ENCODE results near the gene AFF3. TPM values are rescaled to one million over a fixed set of nuclear protein-coding genes. Genes with fewer than 3 reads are reported as not detected.
"Not testable (repeated sequence)": the region's sequence is repeated elsewhere in the genome, so short reads cannot be mapped to it uniquely, and the experiment has no call there.

AFF3 gene
- total RNA-seq, 4 donors from 2014 or later, result 5.3 to 216 (median 12.5) TPM

DNA sequence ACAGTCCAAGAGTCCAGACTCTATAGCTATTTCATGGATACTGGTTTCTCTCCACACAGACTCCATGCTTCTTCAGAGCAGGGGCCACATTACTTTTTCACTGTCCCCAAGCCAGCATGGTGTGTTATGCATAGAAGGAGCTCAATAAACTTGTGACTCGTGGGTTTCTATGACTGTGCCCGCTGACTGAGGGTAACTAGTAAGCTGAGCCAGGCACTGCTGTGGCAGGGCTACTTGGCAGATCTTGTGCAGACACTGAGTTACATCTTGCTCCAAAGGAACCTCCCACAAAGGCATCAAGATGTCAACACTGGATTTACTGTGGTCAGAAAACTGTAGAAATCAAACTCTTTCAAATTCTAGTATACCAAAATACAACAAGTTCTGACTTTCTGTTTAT is 56.6 kb downstream of the AFF3 start:
- not testable (repeated sequence) for DNase-seq, H3K36me3 ChIP-seq, H3K9me3 ChIP-seq, H3K4me1 ChIP-seq, H3K27me3 ChIP-seq, H3K27ac ChIP-seq, H3K4me3 ChIP-seq

DNA sequence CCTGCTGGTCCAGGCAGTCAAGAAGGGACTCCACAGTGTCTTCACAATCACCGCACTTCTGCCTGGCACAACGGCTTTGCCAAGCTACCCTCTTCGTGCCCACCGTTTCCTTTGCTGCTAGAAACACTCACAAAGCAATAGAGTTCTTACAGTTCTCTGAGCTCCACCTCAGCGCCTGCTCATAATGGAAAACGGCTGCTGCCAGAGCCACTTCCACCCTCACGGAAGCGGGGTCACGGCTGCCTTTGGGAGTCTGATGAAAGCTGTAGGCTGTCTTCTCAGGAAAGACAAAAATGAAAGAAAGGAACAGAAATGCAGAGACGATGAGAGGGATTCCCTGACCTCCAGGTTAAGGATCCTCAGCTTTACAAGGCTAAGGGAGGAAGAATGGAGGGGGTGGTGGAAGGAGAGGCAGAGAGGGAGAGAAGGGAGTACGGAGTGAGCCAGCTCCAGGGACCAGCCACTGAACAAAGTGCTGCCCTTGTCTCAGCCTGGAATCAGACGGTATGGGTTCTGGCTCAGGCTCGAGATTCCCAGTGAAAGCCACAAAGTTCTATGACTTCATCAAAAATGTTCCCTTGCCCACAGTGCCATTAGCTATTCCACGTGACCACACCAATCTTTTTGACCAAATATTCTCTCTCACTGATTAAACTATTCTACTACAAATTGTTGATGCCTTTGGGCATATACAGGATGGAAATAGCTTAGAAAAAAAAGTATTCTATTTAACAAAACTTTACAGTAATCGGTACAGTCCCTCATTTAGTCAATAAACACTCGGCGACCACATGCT is 58.8 kb downstream of the AFF3 start:
- not testable (repeated sequence) for H3K27ac ChIP-seq, DNase-seq, H3K36me3 ChIP-seq, H3K27me3 ChIP-seq, H3K4me1 ChIP-seq, H3K4me3 ChIP-seq, H3K9me3 ChIP-seq

DNA sequence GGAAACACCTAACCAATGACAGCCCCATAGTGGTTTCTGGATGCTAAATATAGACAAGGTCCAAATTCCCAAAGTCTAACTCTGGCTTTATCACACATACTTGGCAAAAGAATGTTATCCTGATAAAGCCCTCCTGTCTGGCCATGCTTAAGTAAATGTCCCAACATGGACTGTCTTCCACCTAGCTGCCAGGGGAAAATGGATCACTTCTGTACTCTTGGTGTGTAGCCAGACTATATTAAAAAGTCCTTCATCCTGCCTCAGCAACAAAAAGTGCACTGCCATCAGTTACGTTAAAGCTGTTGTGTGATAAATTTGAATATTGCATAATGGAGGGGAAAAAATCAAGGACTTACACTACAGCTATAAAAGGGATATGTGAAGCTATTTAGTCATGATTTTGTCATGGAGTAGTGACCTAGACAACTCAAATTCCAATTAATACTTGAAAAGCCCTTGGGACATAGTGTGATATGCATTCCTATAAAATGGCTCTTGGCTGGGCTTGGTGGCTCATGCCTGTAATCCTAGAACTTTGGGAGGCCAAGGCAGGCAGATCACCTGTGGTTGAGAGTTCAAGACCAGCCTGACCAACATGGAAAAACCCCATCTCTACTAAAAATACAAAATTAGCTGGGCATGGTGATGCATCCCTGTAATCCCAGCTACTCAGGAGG is 60.0 kb downstream of the AFF3 start:
- not testable (repeated sequence) for H3K27me3 ChIP-seq, DNase-seq, H3K4me1 ChIP-seq, H3K27ac ChIP-seq, H3K4me3 ChIP-seq, H3K9me3 ChIP-seq, H3K36me3 ChIP-seq

DNA sequence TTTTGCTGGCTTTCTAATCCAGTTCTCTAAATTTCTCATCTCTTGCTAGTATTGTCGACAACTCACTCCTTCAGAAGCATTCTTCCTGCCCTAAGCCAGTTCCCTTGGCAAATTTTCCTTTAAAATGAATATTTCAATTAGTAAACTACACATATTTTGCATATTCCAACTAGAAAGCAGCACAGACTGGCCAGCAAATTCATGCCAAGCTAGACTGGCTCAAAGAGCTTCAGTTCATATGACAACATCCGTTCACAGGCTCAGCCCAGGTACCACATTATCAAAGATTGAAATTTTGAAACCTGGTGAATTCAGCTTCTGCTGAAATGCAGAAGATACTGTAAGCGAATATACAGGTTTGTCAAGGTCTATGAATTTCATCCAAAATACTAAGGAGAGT is 64.5 kb downstream of the AFF3 start:
- no peak for TF ChIP-seq POLR2A (IDR thresholded peaks at IDR 0.05)
- TF ChIP-seq, protein P1, sequence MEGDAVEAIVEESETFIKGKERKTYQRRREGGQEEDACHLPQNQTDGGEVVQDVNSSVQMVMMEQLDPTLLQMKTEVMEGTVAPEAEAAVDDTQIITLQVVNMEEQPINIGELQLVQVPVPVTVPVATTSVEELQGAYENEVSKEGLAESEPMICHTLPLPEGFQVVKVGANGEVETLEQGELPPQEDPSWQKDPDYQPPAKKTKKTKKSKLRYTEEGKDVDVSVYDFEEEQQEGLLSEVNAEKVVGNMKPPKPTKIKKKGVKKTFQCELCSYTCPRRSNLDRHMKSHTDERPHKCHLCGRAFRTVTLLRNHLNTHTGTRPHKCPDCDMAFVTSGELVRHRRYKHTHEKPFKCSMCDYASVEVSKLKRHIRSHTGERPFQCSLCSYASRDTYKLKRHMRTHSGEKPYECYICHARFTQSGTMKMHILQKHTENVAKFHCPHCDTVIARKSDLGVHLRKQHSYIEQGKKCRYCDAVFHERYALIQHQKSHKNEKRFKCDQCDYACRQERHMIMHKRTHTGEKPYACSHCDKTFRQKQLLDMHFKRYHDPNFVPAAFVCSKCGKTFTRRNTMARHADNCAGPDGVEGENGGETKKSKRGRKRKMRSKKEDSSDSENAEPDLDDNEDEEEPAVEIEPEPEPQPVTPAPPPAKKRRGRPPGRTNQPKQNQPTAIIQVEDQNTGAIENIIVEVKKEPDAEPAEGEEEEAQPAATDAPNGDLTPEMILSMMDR (IDR thresholded peaks at IDR 0.05), result no peak
- DNase-seq, result no peak
- Histone ChIP-seq H3K27ac (no peak overlapping the region), H3K9me3 (no peaks in the 10 kb centered on the region), H3K36me3 (no peaks in the 10 kb centered on the region), H3K27me3 (no peaks in the 10 kb centered on the region), H3K4me1 (no peaks in the 10 kb centered on the region), H3K4me3 (no peak overlapping the region)

DNA sequence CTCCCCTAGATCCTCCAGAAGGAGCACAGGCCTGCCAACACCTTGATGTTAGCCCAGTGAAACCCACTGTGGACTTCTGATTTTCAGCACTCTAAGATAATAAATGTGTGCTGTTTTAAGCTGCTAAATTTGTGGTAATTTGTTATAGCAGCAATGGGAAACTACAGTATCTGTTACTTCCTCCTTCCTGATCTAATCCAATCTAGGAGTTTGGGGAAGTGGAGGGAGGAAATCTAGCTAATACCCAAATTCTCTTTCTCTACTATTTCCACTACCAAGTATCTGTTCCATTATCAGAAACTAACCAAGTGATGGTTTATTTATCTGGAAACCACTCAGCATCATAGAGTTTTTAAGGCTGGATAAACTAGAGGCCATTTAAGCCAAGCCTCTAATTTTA is 64.9 kb downstream of the AFF3 start:
- Histone ChIP-seq H3K27ac (no peak overlapping the region), H3K4me1 (no peaks in the 10 kb centered on the region), H3K4me3 (no peak overlapping the region), H3K36me3 (no peaks in the 10 kb centered on the region), H3K9me3 (no peaks in the 10 kb centered on the region), H3K27me3 (no peaks in the 10 kb centered on the region)
- TF ChIP-seq, protein P1 (IDR thresholded peaks at IDR 0.05), result no peak
- no peak for TF ChIP-seq POLR2A (IDR thresholded peaks at IDR 0.05)
- DNase-seq, result no peak

DNA sequence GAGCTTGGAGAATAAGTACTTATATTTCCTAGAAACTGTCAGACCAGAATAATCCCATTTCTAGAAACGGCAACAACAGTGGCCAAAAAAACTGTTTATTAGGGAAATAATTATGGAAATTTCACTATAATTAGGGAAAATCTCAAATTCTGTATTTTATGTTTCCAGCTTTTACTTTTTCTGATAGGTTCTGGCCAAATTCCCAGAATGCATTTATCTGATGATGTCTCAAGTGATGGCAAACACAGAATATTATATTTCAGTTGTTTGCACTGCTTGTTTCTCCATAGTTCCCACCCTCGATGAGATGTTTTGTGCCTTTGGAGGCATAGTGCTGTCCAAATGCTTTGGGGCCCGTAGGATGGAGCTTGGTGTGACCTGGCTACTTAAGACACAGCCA is 66.9 kb downstream of the AFF3 start:
- TF ChIP-seq POLR2A (IDR thresholded peaks at IDR 0.05), result no peak
- TF ChIP-seq, protein P1 (IDR thresholded peaks at IDR 0.05), result no peak
- Histone ChIP-seq H3K27me3 (no peaks in the 10 kb centered on the region), H3K4me3 (no peak overlapping the region), H3K27ac (no peak overlapping the region), H3K9me3 (no peaks in the 10 kb centered on the region), H3K4me1 (no peaks in the 10 kb centered on the region), H3K36me3 (no peaks in the 10 kb centered on the region)
- no peak for DNase-seq

DNA sequence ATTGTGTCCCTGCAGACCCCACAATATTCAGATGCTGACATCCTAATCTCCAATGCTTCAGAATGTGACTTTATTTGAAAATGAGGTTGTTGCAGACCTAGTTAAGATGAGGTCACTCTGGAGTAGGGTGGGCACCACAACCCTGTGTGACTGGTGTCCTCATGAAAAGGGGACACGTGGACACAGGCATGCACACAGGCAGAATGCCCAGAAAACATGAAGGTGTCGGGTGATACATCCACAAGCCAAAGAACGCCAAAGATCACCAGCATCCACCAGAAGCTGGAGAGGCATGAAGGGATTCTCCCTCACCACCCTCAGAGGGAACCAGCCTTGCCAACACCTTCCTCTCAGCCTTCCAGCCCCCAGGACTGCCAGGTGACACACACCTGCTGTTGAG is 69.3 kb downstream of the AFF3 start:
- H3K4me1 ChIP-seq, result peaks cover 0 to 11% (median 4%) of the 10 kb centered on the region in 4 donors
- H3K36me3 ChIP-seq, result no peaks in the 10 kb centered on the region
- H3K4me3 ChIP-seq, result no peak overlapping the region
- no peaks in the 10 kb centered on the region for H3K27me3 ChIP-seq
- DNase-seq, result no peak
- H3K9me3 ChIP-seq, result no peaks in the 10 kb centered on the region
- TF ChIP-seq, protein P1 (IDR thresholded peaks at IDR 0.05), result no peak
- TF ChIP-seq POLR2A (IDR thresholded peaks at IDR 0.05), result no peak
- H3K27ac ChIP-seq, result no peak overlapping the region
